ENCODE measurements around the gene PCP2.

Gene PCP2

DNA sequence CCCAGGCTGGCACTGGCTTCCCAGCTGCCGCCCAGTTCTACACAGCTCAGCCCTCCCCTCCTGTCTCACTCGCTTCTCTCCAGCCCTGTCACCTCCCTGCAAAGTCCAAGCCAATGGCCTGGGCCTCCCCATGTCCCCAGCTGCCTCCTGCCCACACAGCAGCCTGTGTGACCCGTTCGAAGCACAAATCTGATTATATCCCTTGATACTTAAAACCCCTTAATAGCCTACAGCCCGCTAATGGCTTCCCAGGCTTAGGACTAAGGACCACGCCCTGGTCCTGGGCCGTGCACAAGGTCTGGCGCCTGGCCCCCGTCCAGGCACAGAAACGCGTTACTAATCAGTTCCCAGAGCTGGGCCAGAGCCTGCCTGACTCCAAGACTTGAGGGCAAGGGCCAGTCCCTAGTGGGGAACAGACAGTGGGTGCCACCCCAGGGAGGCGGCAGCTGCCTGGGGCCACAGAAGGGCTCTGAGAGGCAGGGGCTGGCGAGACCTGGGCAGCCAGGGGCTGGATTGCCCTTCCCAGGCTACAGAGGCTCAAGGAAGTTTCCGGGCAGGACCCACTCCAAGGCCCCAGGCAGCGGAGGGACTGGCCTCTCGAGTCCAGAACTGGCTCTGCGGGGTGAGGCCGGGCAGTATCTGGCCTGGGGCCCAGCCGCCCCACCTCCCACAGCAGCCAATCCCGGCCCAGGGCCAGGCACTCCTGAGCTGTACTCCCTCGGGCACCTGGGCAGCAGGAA is 14.6 kb downstream of the PCP2 start:
- no peak for DNase-seq

DNA sequence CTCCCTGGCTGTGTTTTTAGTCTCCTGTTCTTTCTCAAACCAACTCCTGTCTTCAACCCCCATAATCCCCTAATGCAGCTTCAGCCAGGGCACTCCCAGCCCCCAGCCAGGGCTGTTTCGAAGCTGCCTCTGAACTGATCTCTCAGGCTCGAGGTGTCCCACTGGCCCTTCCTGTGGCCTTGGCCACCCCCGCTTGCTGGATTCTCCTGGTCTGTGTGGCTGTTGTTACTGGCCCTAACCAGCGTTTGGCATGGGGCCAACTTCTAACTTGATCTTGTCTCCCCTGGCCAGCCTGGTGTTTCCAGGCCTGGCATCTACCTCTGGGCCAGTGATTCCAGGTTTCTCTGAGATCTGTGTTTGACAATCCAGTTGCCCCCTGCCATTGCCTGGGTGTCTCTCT is 15.2 kb downstream of the PCP2 start:
- no peak for DNase-seq

DNA sequence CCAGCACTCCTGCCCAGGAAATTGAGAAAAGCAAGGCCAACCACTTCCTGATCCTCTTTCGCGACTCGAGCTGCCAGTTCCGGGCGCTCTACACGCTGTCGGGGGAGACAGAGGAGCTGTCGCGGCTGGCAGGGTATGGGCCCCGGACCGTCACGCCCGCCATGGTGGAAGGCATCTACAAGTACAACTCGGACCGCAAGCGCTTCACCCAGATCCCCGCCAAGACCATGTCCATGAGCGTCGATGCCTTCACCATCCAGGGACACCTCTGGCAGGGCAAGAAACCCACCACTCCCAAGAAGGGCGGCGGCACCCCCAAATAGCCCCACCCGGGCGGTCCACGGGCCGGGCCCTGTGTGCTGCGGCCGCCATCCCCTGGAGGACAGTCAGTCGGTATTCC is 15.8 kb downstream of the PCP2 start:
- no peak for DNase-seq

DNA sequence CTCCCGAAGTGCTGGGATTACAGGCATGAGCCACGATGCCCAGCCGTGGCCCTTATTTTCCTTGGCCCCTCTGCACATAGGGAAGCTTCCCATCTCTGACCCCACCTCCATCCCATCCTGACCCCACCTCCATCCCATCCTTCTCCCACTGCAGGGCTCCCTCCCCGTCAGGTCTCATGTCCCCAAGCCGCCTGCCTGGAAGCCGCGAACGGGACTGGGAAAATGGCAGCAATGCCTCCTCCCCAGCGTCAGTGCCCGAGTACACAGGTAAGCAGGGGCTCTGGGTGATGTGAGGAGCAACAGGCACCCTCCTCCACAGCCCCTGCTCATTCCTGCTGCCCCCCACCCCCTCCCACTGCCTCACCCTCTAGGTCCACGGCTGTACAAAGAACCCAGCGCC is 16.3 kb downstream of the PCP2 start:
- no peak for DNase-seq

DNA sequence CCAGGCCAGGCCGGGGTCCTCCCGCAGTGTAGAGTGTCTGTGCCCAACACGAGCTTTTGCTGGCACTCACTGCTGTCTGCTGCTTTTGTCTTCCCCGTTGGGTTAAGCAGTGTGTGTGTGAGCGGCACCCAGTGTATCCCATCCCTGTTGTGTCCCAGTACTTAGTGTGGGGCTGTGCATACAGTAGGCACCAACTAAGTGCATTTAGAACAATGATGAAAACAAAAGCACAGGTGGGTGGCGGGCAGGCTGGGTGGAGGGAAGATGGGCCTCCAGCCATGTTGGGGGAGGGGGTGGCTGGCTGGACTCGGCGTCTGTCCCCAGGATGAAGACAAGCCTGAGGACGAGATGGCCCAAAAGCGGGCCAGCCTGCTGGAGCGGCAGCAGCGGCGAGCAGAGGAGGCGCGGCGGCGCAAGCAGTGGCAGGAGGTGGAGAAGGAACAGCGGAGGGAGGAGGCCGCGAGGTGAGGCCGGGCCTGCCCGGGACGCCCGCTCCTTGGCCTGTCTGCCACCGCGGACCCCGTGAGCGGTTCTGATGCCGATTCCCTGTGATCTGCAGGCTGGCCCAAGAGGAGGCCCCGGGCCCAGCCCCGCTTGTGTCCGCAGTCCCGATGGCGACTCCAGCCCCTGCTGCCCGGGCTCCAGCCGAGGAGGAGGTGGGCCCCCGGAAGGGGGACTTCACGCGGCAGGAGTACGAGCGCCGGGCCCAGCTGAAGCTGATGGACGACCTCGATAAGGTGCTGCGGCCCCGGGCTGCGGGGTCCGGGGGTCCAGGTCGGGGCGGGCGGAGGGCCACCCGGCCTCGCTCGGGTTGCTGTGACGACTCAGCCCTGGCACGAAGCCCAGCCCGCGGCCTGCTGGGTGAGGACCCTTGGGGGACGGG is 18.4 kb downstream of the PCP2 start:
- no peak for DNase-seq

DNA sequence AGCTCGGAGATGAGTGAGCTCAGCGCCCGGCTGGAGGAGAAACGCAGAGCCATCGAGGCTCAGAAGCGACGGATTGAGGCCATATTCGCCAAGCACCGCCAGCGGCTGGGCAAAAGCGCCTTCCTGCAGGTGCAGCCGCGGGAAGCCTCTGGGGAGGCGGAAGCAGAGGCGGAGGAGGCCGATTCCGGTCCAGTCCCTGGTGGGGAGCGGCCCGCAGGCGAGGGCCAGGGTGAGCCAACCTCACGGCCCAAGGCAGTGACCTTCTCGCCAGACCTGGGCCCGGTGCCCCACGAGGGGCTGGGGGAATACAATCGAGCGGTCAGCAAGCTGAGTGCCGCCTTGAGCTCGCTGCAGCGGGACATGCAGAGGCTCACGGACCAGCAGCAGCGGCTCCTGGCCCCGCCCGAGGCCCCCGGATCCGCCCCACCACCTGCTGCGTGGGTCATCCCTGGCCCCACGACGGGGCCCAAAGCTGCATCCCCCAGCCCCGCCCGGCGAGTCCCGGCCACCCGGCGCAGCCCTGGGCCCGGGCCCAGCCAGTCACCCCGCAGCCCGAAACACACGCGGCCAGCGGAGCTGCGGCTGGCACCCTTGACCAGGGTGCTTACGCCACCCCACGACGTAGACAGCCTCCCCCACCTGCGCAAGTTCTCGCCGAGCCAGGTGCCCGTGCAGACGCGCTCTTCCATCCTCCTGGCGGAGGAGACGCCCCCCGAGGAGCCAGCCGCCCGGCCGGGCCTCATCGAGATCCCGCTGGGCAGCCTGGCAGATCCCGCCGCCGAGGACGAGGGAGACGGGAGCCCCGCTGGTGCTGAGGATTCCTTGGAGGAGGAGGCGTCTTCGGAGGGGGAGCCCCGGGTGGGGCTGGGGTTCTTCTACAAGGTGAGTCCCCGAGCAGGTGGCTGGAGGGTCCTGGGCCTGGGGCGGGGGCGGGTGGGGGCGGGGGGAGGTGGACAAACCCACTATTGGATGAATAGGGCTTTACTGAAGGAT is 20.9 kb downstream of the PCP2 start:
- no peak for DNase-seq

DNA sequence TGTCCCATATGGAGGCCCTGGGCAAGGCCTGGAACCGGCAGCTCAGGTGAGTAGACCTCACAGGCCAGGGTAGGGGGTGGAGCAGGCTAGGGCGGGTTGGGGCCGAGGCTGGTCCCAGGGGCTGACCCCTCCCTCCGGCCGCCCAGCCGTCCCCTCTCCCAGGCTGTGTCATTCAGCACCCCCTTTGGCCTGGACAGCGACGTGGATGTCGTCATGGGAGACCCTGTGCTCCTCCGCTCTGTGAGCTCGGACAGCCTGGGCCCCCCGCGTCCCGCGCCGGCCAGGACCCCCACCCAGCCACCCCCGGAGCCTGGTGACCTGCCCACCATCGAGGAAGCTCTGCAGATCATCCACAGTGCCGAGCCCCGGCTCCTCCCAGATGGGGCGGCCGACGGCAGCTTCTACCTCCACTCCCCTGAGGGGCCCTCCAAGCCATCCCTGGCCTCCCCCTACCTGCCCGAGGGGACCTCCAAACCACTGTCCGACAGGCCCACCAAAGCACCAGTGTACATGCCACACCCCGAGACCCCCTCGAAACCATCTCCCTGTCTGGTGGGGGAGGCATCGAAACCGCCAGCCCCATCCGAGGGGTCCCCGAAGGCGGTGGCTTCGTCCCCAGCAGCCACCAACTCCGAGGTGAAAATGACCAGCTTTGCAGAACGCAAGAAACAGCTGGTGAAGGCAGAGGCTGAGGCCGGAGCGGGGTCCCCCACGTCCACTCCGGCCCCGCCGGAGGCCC is 21.8 kb downstream of the PCP2 start:
- no peak for DNase-seq

DNA sequence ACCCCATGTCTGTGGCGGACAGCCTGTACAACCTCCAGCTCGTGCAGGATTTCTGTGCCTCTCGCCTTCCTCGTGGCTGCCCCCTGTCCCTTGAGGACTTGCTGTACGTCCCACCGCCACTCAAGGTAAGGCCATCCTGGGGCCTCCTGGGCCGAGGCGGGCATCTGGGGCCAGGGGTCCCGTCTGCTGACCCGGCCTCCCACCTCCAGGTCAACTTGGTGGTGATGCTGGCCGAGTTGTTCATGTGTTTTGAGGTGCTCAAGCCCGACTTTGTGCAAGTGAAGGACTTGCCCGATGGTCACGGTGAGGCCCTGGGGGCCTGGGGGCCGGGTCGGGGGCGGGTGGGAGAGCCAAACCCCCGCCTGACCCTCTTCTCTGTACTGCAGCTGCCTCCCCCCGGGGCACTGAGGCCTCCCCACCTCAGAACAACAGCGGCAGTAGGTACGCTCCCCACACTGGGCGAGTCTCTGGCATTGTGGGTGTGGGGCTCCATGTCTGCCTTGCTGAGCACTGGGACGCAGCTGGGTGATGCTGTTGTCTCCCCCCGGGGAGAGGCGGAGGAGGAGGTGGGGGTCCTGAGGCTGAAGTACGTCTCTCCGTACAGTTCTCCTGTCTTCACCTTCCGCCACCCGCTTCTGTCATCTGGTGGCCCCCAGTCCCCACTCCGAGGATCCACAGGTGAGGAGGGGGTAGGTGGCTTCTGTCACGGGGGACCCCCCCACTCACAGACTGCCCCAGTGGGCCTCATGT is 22.9 kb downstream of the PCP2 start:
- no peak for DNase-seq

DNA sequence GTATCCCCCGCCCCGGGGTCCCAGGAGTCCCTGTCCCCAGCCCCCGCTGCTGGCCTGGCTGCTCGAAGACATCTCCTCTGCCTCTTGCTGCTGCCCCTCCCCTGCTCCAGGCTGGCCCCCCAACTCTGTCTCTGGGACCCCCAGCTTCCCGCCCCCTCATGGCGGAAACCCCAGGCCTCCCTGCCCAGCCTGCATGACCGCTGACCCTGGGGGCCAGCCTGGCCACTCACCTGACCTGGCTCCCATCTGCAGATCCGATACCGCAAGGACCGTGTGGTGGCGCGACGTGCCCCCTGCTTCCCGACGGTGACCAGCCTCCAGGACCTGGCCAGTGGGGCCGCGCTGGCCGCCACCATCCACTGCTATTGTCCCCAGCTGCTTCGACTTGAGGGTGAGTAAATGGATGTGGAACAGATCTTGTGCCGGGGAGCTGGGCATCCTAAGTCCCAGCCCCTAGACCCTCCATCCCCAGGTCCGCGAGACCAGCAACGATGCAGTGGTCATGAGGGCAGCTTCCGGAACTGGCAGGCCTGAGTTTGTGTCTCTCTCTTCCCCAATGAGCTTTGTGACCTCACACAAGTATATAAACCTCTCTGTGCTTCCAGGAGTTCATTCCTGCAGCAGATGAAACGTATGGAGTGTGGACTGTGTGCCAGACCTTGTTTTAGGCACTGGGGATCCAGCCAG is 25.5 kb downstream of the PCP2 start:
- no peak for DNase-seq

DNA sequence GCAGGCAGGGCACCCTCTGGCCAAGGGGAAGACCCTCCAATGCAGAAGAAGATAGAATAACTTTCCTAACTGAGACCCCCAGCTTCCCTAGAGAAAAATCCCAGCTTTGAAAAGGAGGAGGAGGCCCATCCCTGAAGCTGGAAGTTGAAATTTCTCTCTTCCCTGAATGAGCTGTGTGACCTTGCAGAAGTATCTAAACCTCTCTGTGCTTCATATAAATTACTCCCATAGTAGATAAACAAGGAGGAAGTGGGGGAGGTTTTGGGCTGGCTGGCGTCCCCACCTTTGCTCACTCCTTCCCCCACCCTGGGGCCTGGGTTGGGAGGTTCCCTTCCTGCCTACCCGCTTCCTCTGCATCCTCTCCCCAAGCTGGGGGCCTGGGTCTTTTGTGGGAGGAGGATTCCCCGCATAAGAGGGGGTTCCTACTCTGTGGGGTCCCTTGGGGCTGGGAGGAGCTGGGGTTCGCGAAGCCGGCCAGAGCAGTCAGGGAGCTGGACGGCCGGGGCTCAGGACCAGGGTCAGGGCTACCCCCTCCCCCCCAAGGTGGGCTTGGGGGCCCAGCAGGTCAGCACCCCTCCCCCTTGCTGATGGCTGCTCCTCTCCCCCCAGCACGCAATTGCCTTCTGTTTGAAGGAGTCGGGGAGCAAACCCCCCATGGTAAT is 26.2 kb downstream of the PCP2 start:
- DNase-seq: no peak

DNA sequence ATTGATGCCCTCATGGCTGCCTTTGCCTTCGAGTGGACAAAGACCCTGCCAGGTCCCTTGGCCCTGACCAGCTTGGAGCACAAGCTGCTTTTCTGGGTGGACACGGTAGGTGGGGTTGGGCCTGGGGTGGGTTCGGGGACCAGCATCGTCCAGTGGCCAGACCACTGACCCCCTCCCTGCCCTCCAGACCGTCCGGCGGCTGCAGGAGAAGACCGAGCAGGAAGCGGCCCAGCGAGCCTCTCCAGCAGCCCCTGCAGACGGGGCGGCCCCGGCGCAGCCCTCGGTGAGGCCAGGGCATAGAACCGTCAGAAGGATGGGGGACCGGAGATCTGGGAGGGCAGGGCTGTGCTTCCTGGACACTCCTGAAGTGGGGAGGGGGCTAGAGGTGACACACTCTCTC is 27.2 kb downstream of the PCP2 start:
- no peak for DNase-seq

DNA sequence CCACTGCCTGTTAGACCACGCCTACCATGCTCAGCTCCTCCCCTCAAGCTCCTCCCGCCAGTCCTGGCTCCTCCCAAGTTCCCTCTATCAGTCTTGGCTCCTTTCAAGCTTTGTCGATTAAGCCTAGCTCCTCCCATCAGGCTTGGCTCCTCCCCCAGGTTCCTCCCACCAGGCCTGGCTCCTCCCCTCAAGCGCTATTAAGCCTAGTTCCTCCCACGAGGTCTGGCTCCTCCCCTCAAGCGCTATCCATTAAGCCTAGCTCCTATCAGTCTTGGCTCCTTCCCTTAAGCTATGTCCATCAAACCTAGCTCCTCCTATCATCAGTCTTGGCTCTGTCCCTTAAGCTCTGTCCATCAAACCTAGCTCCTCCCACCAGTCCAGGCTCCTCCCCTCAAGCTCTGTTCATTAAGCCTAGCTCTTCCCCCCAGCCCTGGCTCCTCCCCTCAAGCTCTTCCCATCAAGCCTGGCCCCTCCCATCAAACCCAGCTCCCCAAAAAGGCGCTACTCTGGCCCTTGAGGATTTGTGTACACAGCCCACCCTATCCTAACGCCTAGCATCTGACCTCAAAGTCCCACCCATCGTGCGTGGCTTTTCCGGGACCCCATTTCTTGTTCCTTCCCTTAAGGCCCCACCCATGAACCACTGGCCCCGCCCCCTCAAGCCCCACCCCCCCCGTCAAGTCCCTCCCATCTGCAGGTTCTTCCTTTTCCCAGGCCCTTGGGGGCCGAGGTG is 27.9 kb downstream of the PCP2 start:
- DNase-seq: no peak

DNA sequence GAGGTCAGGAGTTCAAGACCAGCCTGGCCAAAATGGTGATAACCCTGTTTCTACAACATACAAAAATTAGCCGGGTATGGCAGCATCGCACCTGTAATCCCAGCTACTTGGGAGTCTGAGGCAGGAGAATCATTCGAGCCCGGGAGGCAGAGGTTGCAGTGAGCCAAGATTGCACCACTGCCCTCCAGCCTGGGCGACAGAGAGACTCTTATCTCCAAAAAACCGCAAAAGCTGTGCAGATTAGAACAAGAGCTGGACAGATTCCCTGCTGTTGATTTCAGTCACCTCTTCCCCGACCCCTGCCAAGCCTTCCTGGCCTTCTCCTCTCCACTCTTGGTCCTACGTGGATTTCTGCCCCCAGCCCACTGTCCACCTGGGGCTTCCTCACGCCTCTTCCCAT is 29.6 kb downstream of the PCP2 start:
- DNase-seq: no peak

DNA sequence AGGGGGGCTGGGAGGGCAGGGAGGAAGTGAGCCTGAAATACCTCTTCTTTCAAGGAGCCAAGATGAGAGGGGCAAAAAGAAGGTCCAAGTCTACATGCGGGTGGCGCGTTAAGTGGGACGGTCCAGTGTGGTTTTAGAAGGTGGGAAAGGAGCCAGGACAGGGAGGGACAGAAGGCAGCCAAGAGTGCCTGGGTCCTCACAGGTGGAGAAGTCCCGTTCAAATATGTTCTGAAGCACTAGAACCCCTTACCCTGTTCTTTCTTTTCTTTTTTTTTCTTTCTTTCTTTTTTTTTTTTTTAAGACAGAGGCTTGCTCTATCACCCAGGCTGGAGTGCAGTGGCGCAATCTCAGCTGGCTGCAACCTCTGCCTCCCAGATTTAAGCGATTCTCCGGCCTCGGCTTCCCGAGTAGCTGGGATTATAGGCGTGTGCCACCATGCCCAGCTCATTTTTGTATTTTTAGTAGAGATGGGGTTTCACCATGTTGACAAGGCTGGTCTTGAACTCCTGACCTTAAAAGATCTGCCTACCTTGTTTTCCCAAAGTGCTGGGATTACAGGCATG is 30.5 kb downstream of the PCP2 start:
- DNase-seq: no peak

DNA sequence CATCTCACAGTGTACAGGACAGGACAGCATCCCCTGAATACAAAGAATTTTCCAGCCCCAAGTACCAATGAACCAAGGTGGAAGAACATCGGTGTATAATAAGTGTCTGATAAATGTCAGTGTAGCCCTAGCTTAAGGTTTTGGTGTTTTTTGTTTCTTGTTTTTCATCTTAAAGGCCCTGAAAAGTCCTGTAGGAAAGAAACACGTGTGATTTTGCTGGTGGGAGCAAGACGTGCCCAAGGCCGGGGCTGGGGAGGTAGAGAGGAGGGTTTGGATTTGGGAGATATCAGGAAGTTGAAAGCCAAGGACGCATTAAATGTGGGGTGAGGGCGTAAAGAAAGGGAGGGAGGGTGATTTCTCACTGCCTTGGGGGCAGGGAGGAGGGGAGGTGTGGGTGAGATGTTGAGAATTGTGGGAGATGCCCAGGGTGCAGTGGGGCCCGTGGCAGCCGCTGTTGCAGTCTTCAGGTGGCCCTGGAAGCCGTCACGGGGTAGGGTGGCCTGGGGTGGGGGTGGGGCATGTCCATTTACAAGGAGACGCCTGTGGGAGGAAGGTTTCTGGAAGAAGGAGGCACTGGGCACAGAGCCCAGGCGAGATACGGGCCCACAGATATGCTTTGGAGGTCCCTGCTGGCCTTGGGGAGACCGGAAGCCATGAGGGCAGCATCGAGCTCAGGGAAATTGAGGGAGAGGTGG is 31.1 kb downstream of the PCP2 start:
- DNase-seq: no peak

DNA sequence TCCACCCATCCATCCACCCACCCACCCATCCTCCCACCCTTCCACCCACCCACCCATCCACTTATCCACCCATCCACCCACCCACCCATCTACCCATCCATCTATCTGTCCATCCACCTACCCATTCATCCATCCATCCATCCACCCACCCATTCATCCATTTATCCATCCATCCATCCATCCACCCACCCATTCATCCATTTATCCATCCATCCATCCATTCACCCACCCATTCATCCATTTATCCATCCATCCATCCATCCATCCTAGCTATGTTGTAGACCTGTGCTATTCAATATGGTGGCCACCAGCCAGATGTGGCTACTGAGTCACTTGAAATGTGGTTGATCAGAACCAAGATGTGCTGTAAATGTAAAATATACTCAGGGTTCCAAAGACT is 32.8 kb downstream of the PCP2 start:
- no peak for DNase-seq

DNA sequence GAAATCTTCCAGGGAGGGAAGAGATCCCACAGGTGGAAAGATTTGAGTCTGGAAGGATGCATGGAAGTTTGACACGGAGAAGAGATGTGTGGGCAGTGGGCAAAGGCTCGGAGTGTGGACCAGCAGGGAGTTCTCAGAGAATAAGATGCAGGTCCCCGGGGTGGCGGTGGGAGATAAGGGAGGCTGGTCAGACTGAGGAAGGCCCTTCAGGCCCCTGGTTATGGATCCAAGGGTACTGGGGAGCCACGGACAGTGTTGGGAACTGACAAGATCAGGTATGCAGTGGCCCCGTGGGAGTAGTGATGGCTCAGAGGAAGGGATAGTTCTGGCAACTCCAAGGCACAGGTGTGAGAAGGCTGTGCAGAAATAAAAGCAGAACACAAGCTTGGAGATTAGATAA is 35.3 kb downstream of the PCP2 start:
- DNase-seq: no peak

DNA sequence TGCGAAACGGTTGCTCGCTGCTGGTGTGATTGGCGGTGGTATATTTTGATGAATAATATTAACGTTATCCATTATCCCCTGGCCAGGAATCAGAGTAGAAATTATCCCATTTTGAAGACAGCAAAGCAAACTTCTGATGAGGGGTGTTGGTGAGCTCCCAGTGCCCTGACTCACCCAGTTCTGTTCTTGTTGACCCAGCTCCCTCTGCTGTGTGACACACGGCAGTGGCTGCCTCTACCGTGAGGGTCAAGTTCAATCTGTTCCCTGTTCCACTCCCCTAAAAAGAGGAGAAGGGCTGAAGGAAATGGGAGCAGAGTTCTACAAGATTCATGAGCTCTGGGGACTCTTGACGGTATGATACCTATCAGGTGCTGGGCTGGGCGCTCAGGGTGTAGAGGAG is 35.8 kb downstream of the PCP2 start:
- DNase-seq: no peak
